H1 (cell line): ENCODE measurements around the gene JADE3. TPM values are rescaled to one million over a fixed set of nuclear protein-coding genes. Genes with fewer than 3 reads are reported as not detected.

Source experiments
- BCL11A ChIP-seq, 2 experiments: IDR thresholded peaks; one replicate each; pipeline ENCODE4 v1.6.1; 2011; ENCODE audit warnings: low read depth in 2 of 2, low read length in 2 of 2, mild to moderate bottlenecking in 2 of 2
- FOSL1 ChIP-seq: IDR thresholded peaks from 2 replicates; pipeline ENCODE4 v1.6.1; 2011; ENCODE audit warnings: mild to moderate bottlenecking, low read depth, low read length, moderate library complexity; ENCODE audit not compliant: insufficient read depth
- RNF2 ChIP-seq: fragments of 200-900, 300-1000 bp; sonication (generic); IDR thresholded peaks from 2 replicates; pipeline ENCODE4 v1.7.1; 2016; ENCODE audit warnings: borderline replicate concordance, low read depth, mild to moderate bottlenecking, antibody characterized with exemption, low read length; ENCODE audit not compliant: poor library complexity, severe bottlenecking; ENCODE audit errors: missing control alignments
- SIN3A ChIP-seq, 2 experiments: IDR thresholded peaks in 1 of 2; conservative IDR thresholded peaks in 1 of 2; 2 replicates each; pipeline ENCODE4 v1.6.1; 2011 to 2012; ENCODE audit warnings: low read length in 2 of 2, improper control_type of control experiment in 1 of 2, low read depth in 1 of 2, mild to moderate bottlenecking in 1 of 2
- TCF12 ChIP-seq: IDR thresholded peaks from 2 replicates; pipeline ENCODE4 v1.6.1; 2011; ENCODE audit warnings: low read depth, mild to moderate bottlenecking, low read length
- YY1 ChIP-seq: IDR thresholded peaks from 2 replicates; pipeline ENCODE4 v1.6.1; 2011; ENCODE audit warnings: low read depth, mild to moderate bottlenecking, low read length
- polyA plus RNA-seq, 7 experiments: library from polyadenylated mRNA; depleted of rRNA in 3 of 7; stranded (reverse) in 5 of 7; unstranded in 2 of 7; fragments of >200 nt in 5 of 7; fragments of 200-250 nt in 2 of 7; gene quantifications; 1 replicate in 5 of 7; 2 replicates in 1 of 7; 4 replicates in 1 of 7; pipeline versions ENCODE4 v1.2.1 to v1.2.3, GENCODE V29; 2011 to 2013; ENCODE audit warnings: missing spikeins in 2 of 7, mixed read lengths in 2 of 7
- total RNA-seq: library from RNA; stranded (reverse); fragmentation: NEBNext Ultra II Directional; extraction: Animal tissue kit (Norgen Biotek cat#: 25700); gene quantifications from 2 replicates; pipeline ENCODE4 v1.2.1, GENCODE V29; 2021
- TF ChIP-seq, protein P1 (sequence below): IDR thresholded peaks from 2 replicates; pipeline ENCODE4 v1.6.1; 2011; ENCODE audit warnings: low read depth, mild to moderate bottlenecking, low read length; ENCODE audit not compliant: insufficient read depth

Gene JADE3
- total and polyA plus RNA-seq, 2 of the 8 experiments (the other 6 are each of a cell fraction or from before 2014, with no cell fraction given) = 6.9 to 21.5 TPM

DNA sequence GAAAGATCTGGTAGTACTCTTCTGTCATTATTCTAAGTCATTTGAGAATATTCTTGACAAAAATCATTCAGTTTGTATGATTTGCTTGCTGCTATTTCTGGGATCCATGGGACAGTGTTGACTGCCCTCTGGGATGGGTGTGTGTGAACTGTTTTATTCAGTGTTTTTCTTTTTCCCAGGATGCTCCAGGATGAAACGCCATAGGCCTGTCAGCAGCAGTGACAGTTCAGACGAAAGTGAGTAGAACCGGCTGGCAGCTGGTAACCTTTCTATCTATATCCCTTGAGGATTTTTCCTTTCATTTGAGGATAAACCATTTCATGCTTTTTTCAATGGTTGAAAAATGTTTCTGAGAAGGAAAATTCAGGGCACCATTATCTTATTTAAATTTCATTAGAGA is 72.5 kb downstream of the JADE3 start (continued):
- no peak for TF ChIP-seq YY1
- no peak for TF ChIP-seq FOSL1
- no peak for TF ChIP-seq RNF2
- no peak for TF ChIP-seq BCL11A (IDR thresholded peaks at IDR 0.05; ENCODE audit: low read depth in 2 of 2, low read length in 2 of 2)
- TF ChIP-seq, protein P1, sequence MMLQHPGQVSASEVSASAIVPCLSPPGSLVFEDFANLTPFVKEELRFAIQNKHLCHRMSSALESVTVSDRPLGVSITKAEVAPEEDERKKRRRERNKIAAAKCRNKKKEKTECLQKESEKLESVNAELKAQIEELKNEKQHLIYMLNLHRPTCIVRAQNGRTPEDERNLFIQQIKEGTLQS = no peak
- TF ChIP-seq SIN3A (conservative IDR thresholded peaks at IDR 0.05 in 1 of 2, IDR thresholded peaks at IDR 0.05 in 1 of 2; ENCODE audit: low read depth in 1 of 2, low read length in 2 of 2) = no peak
- no peak for TF ChIP-seq TCF12
